ENCODE measurements around the gene DMD.

Gene DMD

DNA sequence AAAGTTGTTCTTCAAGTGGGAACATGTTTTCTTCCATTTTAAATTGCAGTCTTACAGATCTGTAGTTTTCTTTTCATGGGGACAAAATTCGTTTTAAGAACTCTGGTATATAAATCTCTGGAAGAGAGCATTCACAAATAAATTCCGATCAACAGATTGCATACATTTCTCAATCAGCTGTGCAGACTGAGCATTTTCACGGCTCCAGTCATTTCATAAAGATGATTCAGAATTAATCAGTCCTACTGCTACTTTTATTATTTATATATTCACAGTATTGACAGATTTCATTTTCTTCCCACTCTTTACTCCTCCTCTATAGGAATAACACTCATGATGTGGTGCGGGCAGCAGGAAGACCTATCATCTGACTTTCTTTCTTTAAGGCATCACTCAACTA lies 1604.6 kb downstream of the DMD start:
- DNase-seq = no peak
- no peak overlapping the region for H3K4me2 ChIP-seq (ENCODE audit: low read length)
- no peak overlapping the region for H3K23ac ChIP-seq (ENCODE audit: low read length)
- H3K79me2 ChIP-seq (ENCODE audit: control insufficient read depth, insufficient read depth, low read length, poor library complexity) = no peaks in the 10 kb centered on the region
- no peak overlapping the region for H2BK120ac ChIP-seq (ENCODE audit: insufficient read depth, low read length, poor library complexity)
- H3K9ac ChIP-seq (ENCODE audit: low read length) = no peak overlapping the region
- no peak overlapping the region for H4K8ac ChIP-seq (ENCODE audit: low read depth, low read length)
- no peak overlapping the region for H2BK5ac ChIP-seq (ENCODE audit: low read depth, low read length, poor library complexity)
- no peak overlapping the region for H3K18ac ChIP-seq (ENCODE audit: low read length)
- H3K4me3 ChIP-seq (ENCODE audit: low read depth, low read length) = no peak overlapping the region
- no peaks in the 10 kb centered on the region for H3K79me1 ChIP-seq (ENCODE audit: low read length)
- H4K12ac ChIP-seq (ENCODE audit: low read depth, low read length) = no peak overlapping the region
- no peak overlapping the region for H2AFZ ChIP-seq (ENCODE audit: insufficient read depth, low read length, poor library complexity)
- no peak overlapping the region for H3K14ac ChIP-seq (ENCODE audit: low read length)
- H2AK5ac ChIP-seq (ENCODE audit: low read length) = no peak overlapping the region
- no CpG with 5 or more reads among the region's 4 CpGs for WGBS (ENCODE audit: extremely low coverage, insufficient coverage, insufficient read length)
- no peaks in the 10 kb centered on the region for H3K36me3 ChIP-seq (ENCODE audit: control insufficient read depth in 1 of 2, insufficient read depth in 2 of 2, low read length in 2 of 2)
- no peaks in the 10 kb centered on the region for H3K27me3 ChIP-seq (ENCODE audit: insufficient read depth, low read length)
- H2BK12ac ChIP-seq (ENCODE audit: low read length) = no peak overlapping the region
- H3K9me3 ChIP-seq (ENCODE audit: insufficient read depth, low read depth, low read length) = no peaks in the 10 kb centered on the region
- no peak overlapping the region for H3K27ac ChIP-seq (ENCODE audit: low read depth, low read length)
- no peaks in the 10 kb centered on the region for H3K4me1 ChIP-seq (ENCODE audit: control insufficient read depth in 1 of 2, insufficient read depth in 2 of 2, low read length in 2 of 2)
- no peak overlapping the region for H4K91ac ChIP-seq (ENCODE audit: low read depth, low read length)
- no peak overlapping the region for H3K4ac ChIP-seq (ENCODE audit: low read depth, low read length)

DNA sequence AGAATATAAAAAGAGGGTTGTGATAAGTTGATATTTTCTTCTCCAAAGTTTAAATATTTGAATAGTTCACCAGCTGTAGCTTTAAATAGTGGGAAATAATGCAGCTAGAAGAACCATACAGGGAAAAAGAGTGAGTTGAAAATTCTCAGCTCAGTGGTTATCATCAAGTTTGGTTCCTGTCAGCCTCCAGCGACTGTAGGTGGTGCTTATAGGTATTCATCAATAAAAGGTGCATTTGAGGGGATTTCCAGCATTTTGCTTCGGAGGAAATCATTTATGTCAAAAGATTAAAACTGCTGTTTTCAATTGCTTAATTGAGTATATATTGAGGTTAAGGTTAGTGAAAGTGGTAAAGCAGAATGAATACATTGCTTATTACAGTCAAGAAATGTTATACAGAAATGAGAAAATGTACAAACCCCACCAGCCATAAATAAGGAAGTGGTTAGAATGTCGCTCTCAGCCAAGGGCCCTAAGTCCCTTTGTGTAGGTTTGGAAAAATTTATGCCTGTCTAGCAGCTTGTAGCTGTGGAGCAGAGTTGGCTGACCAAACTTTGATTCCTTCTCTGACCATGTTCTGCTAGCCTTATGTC lies 1606.6 kb downstream of the DMD start:
- H3K4ac ChIP-seq (ENCODE audit: low read depth, low read length) = no peak overlapping the region
- H3K4me1 ChIP-seq (ENCODE audit: control insufficient read depth in 1 of 2, insufficient read depth in 2 of 2, low read length in 2 of 2) = no peaks in the 10 kb centered on the region
- no peak overlapping the region for H4K12ac ChIP-seq (ENCODE audit: low read depth, low read length)
- H3K23ac ChIP-seq (ENCODE audit: low read length) = no peak overlapping the region
- H3K9ac ChIP-seq (ENCODE audit: low read length) = no peak overlapping the region
- no peaks in the 10 kb centered on the region for H3K9me3 ChIP-seq (ENCODE audit: insufficient read depth, low read depth, low read length)
- no peak overlapping the region for H2BK12ac ChIP-seq (ENCODE audit: low read length)
- no peak overlapping the region for H3K4me3 ChIP-seq (ENCODE audit: low read depth, low read length)
- H3K36me3 ChIP-seq (ENCODE audit: control insufficient read depth in 1 of 2, insufficient read depth in 2 of 2, low read length in 2 of 2) = no peaks in the 10 kb centered on the region
- no peak overlapping the region for H4K8ac ChIP-seq (ENCODE audit: low read depth, low read length)
- H2BK5ac ChIP-seq (ENCODE audit: low read depth, low read length, poor library complexity) = no peak overlapping the region
- DNase-seq = no peak
- no peak overlapping the region for H3K18ac ChIP-seq (ENCODE audit: low read length)
- no peaks in the 10 kb centered on the region for H3K27me3 ChIP-seq (ENCODE audit: insufficient read depth, low read length)
- WGBS (ENCODE audit: extremely low coverage, insufficient coverage, insufficient read length) = no CpG with 5 or more reads among the region's 3 CpGs
- H2AFZ ChIP-seq (ENCODE audit: insufficient read depth, low read length, poor library complexity) = no peak overlapping the region
- no peak overlapping the region for H3K4me2 ChIP-seq (ENCODE audit: low read length)
- no peak overlapping the region for H4K91ac ChIP-seq (ENCODE audit: low read depth, low read length)
- H2AK5ac ChIP-seq (ENCODE audit: low read length) = no peak overlapping the region
- no peak overlapping the region for H2BK120ac ChIP-seq (ENCODE audit: insufficient read depth, low read length, poor library complexity)
- H3K79me1 ChIP-seq (ENCODE audit: low read length) = no peaks in the 10 kb centered on the region
- H3K14ac ChIP-seq (ENCODE audit: low read length) = no peak overlapping the region
- no peaks in the 10 kb centered on the region for H3K79me2 ChIP-seq (ENCODE audit: control insufficient read depth, insufficient read depth, low read length, poor library complexity)
- H3K27ac ChIP-seq (ENCODE audit: low read depth, low read length) = no peak overlapping the region

DNA sequence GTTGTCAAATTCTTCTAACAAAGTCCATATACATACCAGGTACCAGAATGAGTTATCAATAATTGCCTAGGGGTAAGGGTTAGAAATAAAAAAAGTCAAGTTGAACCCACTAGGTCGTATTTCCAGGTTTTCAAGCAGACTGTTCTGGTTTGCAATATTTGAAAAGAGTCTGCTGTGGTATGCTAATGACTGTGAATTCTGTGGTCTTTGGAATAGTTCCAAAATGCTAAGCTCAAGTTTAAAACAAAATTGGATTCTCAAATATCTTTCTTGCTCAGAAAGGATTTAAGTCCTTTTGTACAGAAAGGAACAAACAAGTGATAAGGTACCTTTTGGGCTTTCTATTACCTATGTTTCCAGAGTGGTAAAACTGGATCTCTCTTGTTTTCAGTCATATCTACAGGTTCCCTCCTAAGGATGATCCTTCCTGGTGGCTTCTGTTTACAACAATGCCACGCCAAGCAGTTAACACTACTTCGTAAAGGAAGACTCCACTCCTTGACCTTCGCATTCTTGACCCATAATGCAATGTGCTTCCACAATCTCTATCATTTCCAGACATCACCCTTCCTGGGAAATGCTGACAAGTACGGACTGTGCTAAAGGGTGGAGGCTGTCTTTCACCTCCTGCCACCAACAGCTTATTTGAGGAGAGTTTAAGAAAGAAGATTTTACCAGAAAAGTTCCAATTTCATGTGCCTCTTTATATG lies 1607.8 kb downstream of the DMD start:
- WGBS (ENCODE audit: extremely low coverage, insufficient coverage, insufficient read length) = no CpG with 5 or more reads among the region's 5 CpGs

DNA sequence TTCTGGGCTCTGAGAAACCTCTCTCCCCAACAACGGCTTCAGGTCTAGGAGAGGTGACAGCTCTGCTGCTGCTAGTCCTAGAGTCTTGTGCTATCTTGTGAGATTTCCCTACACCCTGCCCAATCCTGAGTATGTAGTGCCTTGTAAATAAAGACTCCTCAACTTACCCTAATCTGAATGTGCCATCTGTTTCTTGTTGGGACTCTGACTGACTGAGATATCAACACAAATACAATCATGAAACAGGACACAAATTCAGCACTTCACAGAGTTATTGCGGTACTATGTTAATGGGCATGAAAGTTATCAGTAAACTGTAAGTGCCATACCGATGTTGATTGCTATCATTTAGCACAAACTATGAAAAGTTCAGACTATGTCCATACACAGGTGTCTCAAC lies 1610.5 kb downstream of the DMD start:
- no peak overlapping the region for H3K27ac ChIP-seq (ENCODE audit: low read depth, low read length)
- no CpG with 5 or more reads among the region's 3 CpGs for whole genome bisulfite sequencing (ENCODE audit: extremely low coverage, insufficient coverage, insufficient read length)

More for the DNA sequence above, 1607.8 kb downstream of the DMD start:
- H3K9ac ChIP-seq (ENCODE audit: low read length) = no peak overlapping the region
- H3K79me2 ChIP-seq (ENCODE audit: control insufficient read depth, insufficient read depth, low read length, poor library complexity) = no peaks in the 10 kb centered on the region
- no peak overlapping the region for H3K27ac ChIP-seq (ENCODE audit: low read depth, low read length)
- no peak overlapping the region for H2BK120ac ChIP-seq (ENCODE audit: insufficient read depth, low read length, poor library complexity)
- no peak overlapping the region for H3K18ac ChIP-seq (ENCODE audit: low read length)
- no peak overlapping the region for H4K8ac ChIP-seq (ENCODE audit: low read depth, low read length)
- DNase-seq = no peak
- no peak overlapping the region for H2BK5ac ChIP-seq (ENCODE audit: low read depth, low read length, poor library complexity)
- no peak overlapping the region for H3K4me2 ChIP-seq (ENCODE audit: low read length)
- no peak overlapping the region for H3K4ac ChIP-seq (ENCODE audit: low read depth, low read length)
- H3K9me3 ChIP-seq (ENCODE audit: insufficient read depth, low read depth, low read length) = no peaks in the 10 kb centered on the region
- H3K79me1 ChIP-seq (ENCODE audit: low read length) = no peaks in the 10 kb centered on the region
- H3K36me3 ChIP-seq (ENCODE audit: control insufficient read depth in 1 of 2, insufficient read depth in 2 of 2, low read length in 2 of 2) = no peaks in the 10 kb centered on the region
- H4K91ac ChIP-seq (ENCODE audit: low read depth, low read length) = no peak overlapping the region
- H3K14ac ChIP-seq (ENCODE audit: low read length) = no peak overlapping the region
- H3K4me3 ChIP-seq (ENCODE audit: low read depth, low read length) = no peak overlapping the region
- no peaks in the 10 kb centered on the region for H3K27me3 ChIP-seq (ENCODE audit: insufficient read depth, low read length)
- H3K23ac ChIP-seq (ENCODE audit: low read length) = no peak overlapping the region
- H2AFZ ChIP-seq (ENCODE audit: insufficient read depth, low read length, poor library complexity) = no peak overlapping the region
- no peak overlapping the region for H4K12ac ChIP-seq (ENCODE audit: low read depth, low read length)
- no peak overlapping the region for H2AK5ac ChIP-seq (ENCODE audit: low read length)
- no peaks in the 10 kb centered on the region for H3K4me1 ChIP-seq (ENCODE audit: control insufficient read depth in 1 of 2, insufficient read depth in 2 of 2, low read length in 2 of 2)
- H2BK12ac ChIP-seq (ENCODE audit: low read length) = no peak overlapping the region

More for the DNA sequence above, 1610.5 kb downstream of the DMD start:
- Histone ChIP-seq H2BK5ac (ENCODE audit: low read depth, low read length, poor library complexity) (no peak overlapping the region), H3K18ac (ENCODE audit: low read length) (no peak overlapping the region), H3K14ac (ENCODE audit: low read length) (no peak overlapping the region), H3K4me2 (ENCODE audit: low read length) (no peak overlapping the region), H3K36me3 (ENCODE audit: control insufficient read depth in 1 of 2, insufficient read depth in 2 of 2, low read length in 2 of 2) (no peaks in the 10 kb centered on the region), H3K9ac (ENCODE audit: low read length) (no peak overlapping the region), H3K79me1 (ENCODE audit: low read length) (no peaks in the 10 kb centered on the region), H3K4me3 (ENCODE audit: low read depth, low read length) (no peak overlapping the region), H2AK5ac (ENCODE audit: low read length) (no peak overlapping the region), H4K91ac (ENCODE audit: low read depth, low read length) (no peak overlapping the region), H3K27me3 (ENCODE audit: insufficient read depth, low read length) (no peaks in the 10 kb centered on the region), H2BK120ac (ENCODE audit: insufficient read depth, low read length, poor library complexity) (no peak overlapping the region), H2AFZ (ENCODE audit: insufficient read depth, low read length, poor library complexity) (no peak overlapping the region), H3K4ac (ENCODE audit: low read depth, low read length) (no peak overlapping the region), H2BK12ac (ENCODE audit: low read length) (no peak overlapping the region), H3K4me1 (ENCODE audit: control insufficient read depth in 1 of 2, insufficient read depth in 2 of 2, low read length in 2 of 2) (no peaks in the 10 kb centered on the region), H4K12ac (ENCODE audit: low read depth, low read length) (no peak overlapping the region), H3K79me2 (ENCODE audit: control insufficient read depth, insufficient read depth, low read length, poor library complexity) (no peaks in the 10 kb centered on the region), H4K8ac (ENCODE audit: low read depth, low read length) (no peak overlapping the region), H3K9me3 (ENCODE audit: insufficient read depth, low read depth, low read length) (no peaks in the 10 kb centered on the region), H3K23ac (ENCODE audit: low read length) (no peak overlapping the region)
- no peak for DNase-seq

All from trophoblast cell (in vitro differentiated cells and primary cell).